Hematopoietic multipotent progenitor cell (in vitro differentiated cells): ENCODE data around the gene OFD1. TPM values are rescaled to one million over a fixed set of nuclear protein-coding genes. Genes with fewer than 3 reads are reported as not detected.
"Not testable (repeated sequence)": the region's sequence is repeated elsewhere in the genome, so short reads cannot be mapped to it uniquely, and the experiment has no call there.

Source experiments
- DNase-seq, 3 donors: peaks; one replicate each; pipeline ENCODE4 v3.0.0-alpha.2; 2011 to 2015; ENCODE audit warnings: low read depth in 2 of 3, low spot score in 2 of 3
- total RNA-seq: library from RNA; depleted of rRNA; stranded (reverse); fragments of >200 nt; gene quantifications from one replicate; pipeline ENCODE4 v1.2.3, GENCODE V29; 2012

OFD1 gene
- total RNA-seq, 1 donor: 13.7 TPM

DNA sequence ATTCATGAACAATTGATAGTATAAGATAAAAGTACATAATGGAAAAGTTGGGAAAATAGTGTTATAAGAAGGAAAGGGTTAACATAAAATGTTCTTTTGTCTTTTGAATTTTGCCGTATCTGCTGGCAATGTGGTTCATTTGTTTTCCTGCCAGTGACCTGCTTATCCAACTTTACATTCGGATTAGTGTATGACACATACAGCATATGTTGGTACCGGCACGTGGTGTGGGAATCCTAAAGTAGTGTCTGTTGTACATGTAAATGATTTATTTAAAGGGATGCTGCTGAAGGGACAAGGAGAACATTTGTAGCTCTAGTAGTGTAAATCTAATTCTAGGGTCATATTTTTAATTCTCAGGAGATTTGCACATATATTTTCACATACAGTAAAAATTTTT, 34.2 kb upstream of the OFD1 start:
- no peak for DNase-seq

DNA sequence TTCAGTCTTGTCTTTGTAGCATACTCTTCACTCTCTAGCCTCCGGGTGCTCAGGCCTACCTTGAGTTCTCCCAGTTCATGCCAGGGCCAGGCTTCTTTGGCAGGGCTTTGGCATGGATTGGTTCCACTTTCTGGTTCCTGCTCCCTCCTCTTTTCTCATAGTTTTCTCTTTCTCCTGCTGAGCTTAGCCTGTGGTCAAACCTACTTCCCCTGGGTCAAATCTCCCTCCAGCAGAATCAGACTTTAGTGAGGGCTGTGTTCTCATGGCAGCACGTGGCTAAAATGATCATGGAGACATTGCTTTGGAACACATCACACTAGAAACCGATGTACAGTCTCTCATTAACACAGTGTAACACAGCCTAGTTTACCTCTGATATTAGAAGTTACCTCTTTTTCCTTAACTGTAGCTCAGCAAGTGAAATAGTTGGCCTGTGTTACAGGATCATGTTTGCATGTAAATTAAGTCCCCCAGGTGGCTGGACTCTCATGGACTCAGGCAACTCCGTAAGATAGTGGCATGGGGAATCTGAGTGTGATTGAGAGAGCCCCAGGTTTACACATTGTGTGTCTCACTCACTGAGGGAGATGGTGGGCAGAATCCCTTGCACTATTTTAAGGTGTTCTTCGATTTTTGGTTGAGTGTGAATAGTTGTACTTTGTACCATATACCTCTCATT, 32.3 kb upstream of the OFD1 start:
- DNase-seq: no peak

DNA sequence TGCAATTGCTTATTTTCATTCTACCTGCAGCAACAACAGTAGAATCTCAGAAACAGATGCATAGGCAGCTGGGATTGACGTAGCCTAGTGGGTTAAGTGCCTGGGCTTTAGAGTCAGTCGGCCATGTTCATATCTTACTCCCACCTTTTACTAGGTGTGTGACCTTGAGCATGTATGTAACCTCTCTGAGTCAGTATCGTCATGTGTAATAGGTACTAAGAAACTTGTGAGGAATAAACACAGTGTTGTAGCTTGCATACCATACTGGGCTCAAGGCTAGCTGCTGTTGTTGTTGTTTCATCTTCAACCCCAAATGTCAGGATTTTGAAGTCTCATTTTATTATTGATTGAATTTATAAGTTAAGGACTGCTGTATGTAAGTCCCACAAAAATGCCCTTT, 31.4 kb upstream of the OFD1 start:
- DNase-seq: no peak

DNA sequence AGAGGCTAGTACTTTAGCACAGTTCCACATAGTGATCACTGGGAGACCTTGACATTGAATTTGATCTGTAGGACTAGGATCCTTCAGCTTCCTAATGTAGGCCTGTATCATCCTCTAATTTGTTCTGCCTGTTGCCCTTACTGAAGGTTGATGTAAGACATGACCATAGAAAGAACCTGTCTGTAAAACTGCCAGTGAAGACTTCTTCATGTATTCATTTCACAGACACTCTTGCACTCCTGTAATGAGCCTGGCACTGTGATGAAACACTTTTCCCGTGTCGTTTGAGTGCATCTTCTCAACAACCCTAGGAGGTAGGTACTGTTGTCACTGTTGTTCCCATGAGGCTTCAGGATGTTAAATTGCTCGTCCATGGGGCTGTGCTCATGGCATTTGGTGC, 31.0 kb upstream of the OFD1 start:
- DNase-seq: no peak

DNA sequence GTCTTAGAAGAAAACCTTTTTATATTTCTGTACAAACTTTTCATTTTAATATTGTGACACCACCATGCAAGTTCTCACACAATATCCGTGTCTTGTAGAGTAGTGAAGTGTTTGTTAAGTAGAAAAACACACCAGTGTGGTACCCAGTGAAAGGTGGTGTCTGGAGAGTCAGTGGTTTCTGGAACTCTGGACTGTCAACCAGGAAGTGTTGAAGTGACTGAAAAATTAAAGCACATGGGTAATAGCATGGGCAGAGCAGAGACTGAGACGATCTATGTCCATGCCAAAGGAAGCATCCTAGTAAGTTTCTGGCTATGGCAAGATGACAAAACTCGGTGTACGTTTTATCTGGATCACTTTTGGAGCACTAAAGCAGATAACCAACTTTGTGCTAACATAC, 23.4 kb upstream of the OFD1 start:
- DNase-seq: no peak

DNA sequence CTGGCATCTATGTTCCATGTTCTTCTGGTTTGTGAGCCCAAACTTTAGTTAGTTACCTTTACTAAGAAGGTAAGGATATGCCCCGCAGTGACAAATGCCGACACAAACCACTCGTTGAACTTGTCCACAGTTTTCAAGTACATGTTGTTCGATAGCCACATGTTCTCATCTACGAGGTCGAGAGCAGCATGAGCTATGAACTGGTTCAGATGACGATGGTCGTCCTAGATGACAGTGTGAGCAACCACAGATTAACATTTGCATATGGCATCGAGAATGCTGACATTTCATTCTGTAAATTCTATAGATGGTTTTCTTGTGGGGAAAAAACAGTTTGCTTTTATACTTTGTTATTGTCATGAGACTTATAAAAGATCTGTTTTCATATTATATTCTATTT, 18.1 kb upstream of the OFD1 start:
- no peak for DNase-seq

DNA sequence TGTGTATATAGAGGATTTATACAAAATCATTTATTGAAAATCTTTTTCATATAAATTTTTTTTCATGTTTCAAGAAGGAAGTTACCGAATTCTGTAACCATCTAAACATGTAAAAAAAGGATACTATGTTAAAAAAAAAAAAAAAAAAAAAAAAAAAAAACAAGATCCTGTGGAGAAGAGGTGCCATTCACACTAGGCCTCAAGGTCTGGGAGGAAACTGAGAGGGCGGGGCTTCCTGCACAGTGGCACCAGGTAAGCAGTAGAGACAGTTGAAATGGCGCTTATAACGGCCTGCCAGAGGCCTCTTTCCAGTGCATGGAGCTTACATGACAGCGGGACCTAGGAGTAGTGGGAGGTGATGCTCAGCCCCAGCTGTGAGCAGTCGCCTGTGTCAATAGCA, 17.6 kb upstream of the OFD1 start:
- DNase-seq: no peak

DNA sequence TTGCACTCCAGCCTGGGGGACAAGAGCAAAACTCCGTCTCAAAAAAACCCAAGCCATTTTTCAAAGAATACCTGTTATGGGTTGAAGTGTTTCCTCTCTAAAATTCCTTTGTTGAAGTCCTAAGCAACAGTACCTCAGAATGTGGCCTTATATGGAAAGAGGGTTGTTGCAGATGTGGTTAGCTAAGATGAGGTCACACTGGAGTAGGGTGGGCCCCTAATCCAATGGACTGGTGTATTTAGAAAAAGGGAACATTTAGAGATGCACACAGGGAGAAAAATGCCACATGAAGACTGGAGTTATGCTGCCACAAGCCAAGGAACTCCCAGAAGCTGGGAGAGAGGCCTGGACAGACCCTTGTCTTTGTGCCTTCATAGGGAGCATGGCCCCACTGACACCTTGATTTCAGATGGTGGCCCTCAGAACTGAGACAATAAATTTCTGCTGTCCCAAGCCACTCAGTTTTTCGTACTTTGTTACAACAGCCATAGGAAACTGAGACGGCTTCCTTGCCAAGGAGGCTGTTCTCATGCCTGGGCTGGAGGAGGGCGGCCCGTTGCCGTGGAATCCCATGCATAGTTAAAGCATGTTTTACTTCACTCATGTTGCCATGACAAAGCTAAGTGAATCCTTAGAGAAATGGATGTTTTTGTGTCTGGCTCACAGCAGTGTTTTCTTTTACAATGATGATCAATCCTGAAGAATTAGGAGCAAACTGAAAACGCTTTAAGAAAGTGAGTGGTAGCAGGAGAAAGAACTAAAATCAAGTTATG, 16.7 kb upstream of the OFD1 start:
- no peak for DNase-seq

DNA sequence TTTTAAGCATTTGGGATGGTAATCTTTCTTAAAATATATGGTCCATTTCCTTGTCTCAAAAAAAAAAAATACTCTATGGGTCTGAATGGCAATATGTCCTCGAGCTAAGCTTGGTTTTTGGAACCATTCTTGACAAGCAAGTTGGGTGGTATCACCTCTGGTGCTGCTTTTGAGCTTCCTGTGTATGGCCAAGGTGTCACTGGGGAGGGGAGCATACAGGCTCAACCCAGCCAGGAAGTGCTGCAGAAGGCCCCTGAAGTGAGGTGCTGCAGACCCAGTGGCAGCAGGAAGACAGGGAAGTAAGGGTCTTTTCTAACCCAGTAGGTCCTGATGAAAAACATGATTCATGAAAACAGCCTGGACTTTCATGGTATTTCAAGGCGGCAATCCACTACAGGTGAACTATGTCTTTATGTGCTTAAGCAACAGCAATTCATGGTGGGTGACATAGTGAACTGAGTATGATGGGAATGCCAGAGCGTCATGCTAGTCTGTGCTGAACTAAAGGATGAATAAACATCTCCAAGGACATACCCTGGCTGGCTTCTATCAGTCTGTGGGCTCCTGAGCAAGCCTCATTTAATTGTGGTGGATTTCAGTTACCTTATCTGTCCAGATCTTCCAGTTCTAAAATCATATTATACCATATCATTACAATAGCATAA, 15.2 kb upstream of the OFD1 start:
- DNase-seq: no peak

DNA sequence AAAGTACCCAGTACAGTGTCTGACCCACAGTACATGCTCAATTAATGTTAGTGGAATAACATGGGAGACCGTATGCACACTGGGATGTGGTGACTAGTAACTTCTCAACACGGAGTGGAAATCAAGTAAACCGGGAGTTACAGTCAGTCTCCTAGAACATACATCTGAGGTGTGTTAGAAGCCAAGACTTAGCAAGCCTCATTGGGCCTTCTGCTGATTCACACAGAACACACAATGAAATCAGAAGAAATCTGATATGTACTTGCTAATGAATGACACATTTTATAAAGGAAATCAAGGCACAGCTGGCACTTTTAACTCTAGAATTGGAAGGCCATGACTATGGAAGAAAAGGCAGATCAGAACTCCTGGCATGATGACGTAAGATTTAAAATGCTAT, 13.2 kb upstream of the OFD1 start:
- DNase-seq: no peak

DNA sequence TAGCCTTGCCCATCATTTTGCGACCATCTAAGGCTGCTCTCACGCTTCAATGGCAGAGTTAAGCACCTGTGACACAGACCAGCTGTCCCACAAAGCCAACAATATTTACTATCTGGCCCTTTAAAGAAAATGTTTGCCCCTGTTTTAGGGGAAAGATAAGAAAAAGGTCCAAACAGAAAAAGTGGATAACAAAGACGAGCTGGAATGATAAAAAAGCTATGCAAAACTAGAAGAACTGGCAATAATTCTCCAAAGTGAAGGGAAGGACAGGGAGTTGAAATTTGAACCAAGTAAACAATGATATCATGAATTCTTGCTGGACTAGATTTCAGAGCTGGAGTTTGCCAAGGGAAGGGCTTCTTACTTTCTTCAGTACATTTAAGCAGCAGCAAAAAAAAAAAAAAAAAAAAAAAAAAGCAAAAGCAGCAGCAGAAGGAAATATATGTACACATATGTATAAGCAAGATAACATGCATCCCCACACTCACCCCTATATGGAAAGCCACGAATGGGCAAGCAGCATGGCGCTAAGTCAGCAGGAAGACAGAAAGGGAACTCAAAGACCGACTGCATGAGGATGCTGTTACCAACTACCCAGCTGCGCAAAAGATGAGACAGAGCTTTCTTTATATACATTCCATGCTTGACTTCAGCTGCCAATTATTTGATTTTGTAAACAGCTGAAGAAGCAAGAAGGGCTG, 12.6 kb upstream of the OFD1 start:
- DNase-seq: peak in 2 of 3 donors; percentile 60 to 73

DNA sequence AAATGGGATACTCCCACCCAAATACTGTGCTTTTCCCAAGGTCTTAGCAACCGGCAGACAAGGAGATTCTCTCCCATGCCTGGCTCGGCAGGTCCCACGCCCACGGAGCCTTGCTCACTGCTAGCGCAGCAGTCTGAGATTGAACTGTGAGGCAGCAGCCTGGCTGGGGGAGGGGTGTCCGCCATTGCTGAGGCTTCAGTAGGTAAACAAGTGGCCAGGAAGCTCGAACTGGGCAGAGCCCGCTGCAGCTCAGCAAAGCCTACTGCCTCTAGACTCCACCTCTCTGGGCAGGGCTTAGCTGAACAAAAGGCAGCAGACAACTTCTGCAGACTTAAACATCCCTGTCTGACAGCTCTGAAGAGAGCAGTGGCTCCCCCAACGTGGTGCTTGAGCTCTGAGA, 9.7 kb upstream of the OFD1 start:
- DNase-seq: not testable (repeated sequence)

DNA sequence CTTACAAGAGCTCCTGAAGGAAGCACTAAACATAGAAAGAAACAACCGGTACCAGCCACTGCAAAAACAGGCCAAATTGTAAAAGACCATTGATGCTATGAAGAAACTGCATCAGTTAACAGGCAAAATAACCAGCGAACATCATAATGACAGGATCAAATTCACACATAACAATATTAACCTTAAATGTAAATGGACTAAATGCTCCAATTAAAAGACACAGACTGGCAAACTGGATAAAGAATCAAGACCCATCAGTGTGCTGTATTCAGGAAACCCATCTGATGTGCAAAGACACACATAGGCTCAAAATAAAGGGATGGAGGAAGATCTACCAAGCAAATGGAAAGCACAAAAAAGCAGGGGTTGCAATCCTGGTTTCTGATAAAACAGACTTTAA, 8.0 kb upstream of the OFD1 start:
- DNase-seq: not testable (repeated sequence)

DNA sequence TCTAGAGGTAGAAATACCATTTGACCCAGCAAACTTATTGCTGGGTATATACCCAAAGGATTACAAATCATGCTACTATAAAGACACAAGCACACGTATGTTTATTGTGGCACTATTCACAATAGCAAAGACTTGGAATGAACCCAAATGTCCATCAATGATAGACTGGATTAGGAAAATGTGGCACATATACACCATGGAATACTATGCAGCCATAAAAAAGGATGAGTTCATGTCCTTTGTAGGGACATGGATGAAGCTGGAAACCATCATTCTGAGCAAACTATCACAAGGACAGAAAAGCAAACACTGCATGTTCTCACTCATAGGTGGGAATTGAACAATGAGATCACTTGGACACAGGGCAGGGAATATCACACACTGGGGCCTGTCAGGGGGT, 4.0 kb upstream of the OFD1 start:
- not testable (repeated sequence) for DNase-seq

DNA sequence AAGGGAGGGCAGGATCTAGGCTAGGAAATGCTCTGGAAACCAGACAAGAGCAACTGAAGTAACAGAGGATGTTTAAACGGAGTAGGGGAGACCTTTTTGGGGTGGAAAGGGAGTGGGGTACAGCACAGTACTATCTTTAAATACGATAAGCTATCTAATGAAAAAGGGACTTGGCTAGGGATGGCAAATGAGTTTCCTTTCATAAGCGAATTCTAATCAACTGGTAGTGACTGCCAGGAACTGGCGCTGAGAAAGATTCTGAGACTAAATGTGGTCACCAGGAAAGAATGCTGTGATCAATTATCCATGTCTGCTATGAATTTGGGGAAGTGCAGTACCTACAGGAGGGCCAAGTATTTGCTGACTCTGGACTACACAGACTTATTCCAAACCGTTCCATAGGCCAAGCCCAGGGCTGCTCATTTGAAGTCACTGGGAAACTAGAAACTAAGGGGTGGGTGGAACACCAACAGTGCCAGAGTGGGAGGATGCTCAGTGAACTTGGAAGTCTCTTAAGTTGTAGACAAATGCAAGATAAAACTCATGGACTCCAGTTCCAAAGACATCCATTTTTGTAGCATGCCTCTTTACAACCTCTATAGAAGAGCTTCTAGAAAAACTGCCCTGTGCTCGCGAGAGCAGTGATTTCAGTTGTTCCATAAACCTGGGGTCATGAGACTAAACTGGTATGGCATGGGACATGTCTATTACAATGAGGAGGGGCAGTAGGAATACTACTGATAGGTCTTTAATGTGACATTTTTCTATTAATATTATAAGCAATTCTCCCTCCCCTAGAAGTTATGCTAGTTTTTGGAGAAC, 2.1 kb upstream of the OFD1 start:
- DNase-seq: no peak

DNA sequence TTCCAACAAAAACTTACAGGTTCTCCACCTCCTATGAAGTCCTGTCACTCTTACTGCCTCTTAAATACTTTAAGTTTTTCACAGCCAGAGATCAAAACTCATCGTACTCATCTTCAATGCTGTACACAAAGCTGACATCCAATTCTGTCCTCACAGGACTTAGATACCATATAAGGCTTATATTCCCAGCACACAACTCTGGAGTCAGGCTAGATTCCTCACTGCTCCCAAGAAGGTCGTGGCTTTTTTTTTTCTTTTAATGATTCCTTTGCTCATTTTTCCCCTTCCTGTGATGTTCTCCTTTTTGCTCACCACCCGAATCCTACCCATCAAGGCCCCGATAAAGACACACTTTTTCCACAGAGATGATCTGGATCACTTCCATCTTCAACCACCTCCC, 1.0 kb upstream of the OFD1 start:
- no peak for DNase-seq

DNA sequence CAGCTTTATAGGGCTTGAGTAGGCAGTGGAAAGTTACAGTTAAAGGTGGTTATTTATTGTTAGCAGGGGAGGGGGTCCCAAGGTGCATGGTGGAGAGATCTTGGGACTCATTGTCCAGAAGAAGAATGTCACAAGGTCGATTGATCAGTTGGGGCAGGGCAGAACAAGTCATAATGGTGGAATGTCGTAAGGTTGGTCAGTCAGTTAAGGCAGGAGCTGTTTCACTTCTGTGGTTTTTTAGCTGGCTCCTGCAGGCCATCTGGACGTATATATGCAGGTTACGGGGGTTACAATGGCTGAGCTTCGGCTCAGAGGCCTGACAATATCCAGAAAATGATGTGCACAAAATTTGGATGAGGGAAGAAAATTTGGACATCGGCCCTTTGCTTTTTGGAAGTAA, 7.1 kb downstream of the OFD1 start:
- DNase-seq: no peak

DNA sequence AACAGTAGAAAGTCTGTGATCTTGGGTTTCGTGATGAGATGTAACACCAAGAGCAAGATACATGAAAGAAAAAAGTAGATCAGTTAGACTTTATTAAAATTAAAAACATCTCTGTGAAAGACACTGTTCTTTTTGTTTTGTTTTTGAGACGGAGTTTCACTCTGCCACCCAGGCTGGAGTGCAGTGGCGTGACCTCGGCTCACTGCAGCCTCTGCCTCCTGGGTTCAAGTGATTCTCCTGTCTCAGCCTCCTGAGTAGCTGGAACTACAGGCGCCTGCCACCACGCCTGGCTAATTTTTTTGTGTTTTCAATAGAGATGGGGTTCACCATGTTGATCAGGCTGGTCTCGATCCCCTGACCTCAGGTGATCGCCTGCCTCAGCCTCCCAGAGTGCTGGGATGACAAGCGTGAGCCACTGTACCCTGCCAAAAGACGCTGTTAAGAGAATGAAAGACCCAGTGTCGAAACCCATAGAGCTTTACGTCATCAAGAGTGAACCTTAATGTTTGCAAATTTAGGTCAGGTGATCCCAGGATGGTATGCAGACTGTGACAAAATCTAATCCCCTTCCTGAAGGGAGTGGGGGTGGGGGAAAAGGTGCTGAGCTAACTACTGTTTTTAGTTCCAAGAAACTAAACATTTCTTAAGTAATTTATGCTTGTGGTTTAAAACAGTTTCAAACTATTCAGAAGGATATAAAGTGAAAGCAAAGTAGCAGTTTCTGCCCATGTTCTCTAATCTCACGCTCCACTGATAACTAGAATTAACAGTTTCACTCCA, 8.0 kb downstream of the OFD1 start:
- peak; percentile 21 to 68 (median 51) for DNase-seq

DNA sequence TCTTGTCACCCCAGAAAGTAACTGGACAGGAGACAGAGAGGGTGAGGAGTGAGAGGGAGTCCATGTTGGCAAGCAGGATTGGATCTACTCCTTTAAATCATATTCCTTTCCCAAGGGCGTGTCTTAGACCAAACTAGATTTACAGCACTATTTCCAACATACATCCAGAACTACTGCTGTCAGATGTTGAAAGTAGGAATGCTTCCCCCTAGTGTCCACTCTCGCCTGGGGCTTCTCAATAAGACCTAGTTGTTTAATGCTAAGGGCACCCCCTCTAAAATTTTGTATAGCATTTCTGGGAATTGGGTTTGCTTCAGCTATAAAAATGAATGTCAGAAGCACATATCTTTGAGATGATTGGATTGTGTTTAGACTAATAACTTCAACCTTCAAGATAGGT, 13.3 kb downstream of the OFD1 start:
- DNase-seq: peak in 2 of 3 donors; percentile 51 to 65

DNA sequence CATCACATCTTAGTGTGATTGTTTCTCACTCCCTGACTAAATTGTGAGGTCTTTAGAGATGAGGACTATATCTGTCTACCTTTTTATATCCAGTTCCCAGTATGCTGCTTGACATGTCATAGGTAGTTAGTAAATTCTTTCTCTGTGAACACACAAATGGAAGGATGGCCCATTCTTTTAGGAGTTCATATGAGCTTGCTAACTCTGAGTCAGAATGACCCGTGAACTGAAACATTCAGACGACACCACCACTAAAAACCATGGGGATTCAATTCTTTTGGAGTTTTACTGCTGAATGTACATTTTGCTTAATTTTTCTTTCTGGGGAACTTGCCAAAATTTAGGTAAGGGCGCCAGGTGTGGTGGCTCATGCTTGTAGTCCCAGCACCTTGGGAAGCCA, 13.9 kb downstream of the OFD1 start:
- no peak for DNase-seq
